GM12864 (cell line): Measurements from ENCODE around the gene RMND5A.
"Not testable (repeated sequence)": the region's sequence is repeated elsewhere in the genome, so short reads cannot be mapped to it uniquely, and the experiment has no call there.

Experiments used
- DNase-seq: peaks from one replicate; pipeline ENCODE4 v3.0.0-alpha.2; 2011; ENCODE audit warnings: low read depth
- H3K4me3 ChIP-seq: 2 replicates; pipeline ENCODE4 v1.5.1; 2011; ENCODE audit warnings: mild to moderate bottlenecking, low read depth, low read length, control low read depth
- TF ChIP-seq, protein P1 (sequence below): IDR thresholded peaks from 2 replicates; pipeline ENCODE4 v1.5.1; 2011; ENCODE audit warnings: low read depth, mild to moderate bottlenecking, moderate library complexity, low read length, control low read depth, inconsistent platforms; ENCODE audit errors: missing control alignments

Gene RMND5A

DNA sequence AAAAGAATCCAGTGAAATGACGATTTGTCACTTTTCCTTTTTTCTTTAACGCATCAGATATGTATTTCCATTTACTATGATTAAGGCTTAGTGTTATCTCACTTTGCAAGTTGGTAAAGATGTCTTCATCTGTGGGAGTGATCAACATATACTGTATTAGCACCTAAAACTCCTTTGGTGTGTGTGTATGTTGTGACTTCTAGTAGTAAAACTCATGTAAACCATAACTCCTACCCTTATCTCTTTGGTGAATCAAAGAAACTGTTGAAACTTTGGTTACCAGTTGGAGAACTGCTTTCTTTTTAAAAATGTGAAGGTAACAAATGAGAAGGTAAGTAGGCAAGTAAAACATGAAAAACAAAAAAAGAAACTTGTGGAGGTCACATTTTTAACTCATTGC is 5.6 kb downstream of the RMND5A start:
- DNase-seq: not testable (repeated sequence)

DNA sequence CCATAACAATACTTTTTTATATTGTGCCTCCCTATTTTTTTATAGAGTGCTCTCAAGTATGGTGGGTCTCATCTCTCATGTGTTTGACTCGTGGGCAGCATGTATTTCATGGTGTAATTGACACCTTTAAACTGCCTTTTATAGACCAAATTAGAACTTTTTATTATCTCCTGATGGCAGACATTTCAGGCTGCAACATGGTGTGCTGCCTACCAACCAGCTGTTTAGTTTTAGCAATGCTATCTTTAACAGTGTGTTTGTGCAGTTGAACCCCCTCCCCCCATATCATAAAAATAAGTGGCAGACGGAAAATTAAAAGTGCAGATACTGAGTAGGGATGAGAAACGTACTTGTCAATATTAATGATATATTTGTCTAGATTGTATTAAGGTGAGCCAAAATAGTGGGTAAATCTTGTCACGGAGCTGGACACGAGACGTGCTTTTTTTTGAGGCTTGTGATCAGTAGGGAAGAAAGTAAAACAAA is 12.0 kb downstream of the RMND5A start:
- H3K4me3 ChIP-seq, DNase-seq: not testable (repeated sequence)

More for the DNA sequence above, 5.6 kb downstream of the RMND5A start:
- H3K4me3 ChIP-seq: not testable (repeated sequence)

DNA sequence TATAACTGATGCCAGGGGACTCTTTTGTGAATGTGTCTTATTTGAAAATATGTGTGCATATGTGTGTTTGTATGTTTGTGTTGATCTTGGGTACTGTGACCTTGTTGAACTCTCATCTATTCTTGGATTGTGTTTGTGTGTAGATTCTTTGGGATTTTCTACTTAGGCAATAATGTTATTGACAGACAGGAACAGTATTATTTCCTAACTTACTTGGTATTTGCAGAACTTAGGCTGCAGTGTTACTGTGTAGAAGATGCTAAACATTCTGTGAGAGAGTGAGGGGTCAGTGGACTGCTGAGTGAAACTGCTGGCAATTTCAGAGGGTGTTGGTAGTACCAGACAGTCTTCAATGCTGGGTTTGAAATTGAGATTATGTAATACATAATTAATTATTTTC is 12.7 kb downstream of the RMND5A start:
- H3K4me3 ChIP-seq, DNase-seq: not testable (repeated sequence)

DNA sequence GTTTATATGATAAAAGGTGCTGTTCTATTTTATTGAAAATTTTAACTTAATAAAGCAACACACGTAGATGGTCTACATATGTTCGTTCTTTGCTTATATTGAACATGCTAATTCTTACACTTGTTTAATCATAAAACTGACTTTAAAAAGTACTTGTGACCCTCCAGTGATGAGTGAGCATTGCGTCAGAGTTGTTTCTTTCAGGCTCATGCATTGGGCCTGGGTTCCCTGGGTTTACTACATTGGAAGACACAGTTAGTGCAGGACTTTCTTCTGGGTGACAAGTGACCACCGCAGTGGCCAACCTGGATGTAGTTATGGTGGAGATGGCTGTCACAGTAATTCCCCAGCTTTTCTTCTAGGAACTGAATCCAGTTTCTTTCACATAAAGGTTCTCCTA is 13.4 kb downstream of the RMND5A start:
- H3K4me3 ChIP-seq, DNase-seq: not testable (repeated sequence)

DNA sequence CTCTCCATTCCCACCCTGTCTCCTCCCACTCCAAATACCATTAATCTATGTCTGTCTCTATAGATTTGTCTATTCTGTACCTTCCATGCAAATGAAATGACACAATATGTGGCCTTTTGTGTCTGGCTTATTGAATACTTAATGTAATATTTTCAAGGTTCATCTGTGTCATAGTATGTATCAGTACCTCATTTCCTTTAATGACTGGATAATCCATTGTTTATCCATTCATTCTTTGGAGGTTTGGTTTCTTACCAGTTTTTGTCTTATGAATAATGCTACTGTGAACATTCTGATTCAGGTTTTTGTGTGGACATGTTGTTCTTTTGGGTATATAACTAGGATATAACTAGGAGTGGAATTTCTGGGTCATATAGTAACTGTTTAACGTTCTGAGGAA is 14.8 kb downstream of the RMND5A start:
- H3K4me3 ChIP-seq, DNase-seq: not testable (repeated sequence)

DNA sequence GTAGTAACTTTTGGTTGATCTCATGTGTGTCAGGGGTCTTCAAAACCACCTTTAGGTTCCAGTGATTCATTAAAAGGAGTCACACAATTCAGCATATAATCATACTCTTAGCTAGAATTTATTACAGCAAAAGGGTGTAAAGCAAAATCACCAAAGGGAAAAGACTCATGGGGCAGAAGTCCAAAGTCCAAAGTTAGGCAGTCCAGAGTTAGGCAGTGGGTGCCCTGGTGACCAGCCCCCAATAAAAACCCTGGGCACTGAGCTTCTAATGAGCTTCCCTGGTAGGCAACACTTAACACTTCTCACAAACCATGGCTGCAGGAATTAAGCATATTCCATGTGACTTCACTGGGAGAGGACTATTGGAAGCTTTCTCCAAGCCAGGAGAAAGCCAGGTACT is 19.4 kb downstream of the RMND5A start:
- H3K4me3 ChIP-seq: not testable (repeated sequence)

DNA sequence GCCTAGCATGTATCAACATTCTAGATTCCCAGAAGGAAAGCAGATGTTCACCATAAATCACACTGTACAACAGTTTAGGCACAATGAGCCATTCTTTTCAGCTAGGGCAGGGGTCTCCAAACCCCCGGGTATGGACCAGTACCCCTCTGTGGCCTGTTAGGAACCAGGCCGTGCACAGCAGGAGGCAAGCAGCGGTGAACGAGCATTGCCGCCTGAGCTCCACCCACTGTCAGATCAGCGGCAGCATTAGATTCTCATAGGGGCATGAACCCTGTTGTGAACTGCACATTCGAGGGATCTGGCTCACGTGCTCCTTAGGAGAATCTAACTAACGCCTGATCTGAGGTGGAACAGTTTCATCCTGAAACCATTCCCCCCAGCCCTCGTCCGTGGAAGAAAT is 19.8 kb downstream of the RMND5A start:
- not testable (repeated sequence) for DNase-seq, H3K4me3 ChIP-seq

More for the DNA sequence above, 19.4 kb downstream of the RMND5A start:
- not testable (repeated sequence) for DNase-seq

DNA sequence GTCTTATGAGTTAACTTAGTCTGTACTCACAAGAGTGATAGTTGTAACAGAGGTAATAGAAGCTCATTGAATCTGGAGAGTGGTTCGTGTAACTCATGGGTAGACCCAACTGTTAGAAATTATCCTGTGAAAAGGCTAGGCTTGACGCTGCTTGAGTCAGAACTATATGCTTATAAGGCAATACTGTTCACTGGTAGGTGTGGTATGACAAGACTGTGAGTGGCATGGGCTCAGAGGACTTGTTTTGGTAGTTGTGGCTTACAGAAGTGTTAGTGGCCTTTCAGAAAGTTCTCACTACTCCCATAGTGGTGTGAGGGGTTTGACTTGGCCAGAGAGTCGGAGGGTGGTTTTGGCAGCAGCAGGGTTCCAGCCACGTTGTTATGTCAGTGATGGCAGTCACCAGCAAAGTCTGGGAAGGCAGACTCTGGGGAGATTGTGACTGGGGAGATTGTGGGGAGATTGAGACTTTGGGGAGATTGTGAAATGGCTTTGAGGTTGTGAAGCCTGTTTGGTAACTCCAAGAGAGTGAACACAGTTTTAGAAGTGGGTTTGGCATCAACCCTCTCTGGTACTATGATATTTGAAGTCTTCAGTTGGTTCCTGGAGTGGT is 21.9 kb downstream of the RMND5A start:
- DNase-seq, H3K4me3 ChIP-seq: not testable (repeated sequence)

DNA sequence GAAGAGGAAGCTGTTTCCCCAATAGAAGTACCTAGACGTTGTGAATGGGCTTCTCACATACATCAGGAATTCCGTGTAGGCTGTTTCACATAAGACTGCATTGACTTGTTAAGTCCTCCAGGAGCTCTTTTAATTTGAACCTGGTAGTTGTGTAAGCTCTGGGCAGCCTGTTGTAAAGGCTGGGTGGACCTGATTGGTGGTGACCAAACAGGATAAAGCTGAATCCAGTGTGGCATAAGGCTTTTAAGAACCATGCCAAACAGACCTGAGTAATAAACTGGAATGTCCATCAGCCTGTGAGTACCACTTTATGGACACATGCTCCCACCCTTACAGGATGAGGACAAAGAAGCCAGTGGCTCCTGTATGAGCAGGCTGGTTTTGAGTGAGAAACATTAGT is 24.1 kb downstream of the RMND5A start:
- TF ChIP-seq, protein P1, sequence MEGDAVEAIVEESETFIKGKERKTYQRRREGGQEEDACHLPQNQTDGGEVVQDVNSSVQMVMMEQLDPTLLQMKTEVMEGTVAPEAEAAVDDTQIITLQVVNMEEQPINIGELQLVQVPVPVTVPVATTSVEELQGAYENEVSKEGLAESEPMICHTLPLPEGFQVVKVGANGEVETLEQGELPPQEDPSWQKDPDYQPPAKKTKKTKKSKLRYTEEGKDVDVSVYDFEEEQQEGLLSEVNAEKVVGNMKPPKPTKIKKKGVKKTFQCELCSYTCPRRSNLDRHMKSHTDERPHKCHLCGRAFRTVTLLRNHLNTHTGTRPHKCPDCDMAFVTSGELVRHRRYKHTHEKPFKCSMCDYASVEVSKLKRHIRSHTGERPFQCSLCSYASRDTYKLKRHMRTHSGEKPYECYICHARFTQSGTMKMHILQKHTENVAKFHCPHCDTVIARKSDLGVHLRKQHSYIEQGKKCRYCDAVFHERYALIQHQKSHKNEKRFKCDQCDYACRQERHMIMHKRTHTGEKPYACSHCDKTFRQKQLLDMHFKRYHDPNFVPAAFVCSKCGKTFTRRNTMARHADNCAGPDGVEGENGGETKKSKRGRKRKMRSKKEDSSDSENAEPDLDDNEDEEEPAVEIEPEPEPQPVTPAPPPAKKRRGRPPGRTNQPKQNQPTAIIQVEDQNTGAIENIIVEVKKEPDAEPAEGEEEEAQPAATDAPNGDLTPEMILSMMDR: no peak
- no peak overlapping the region for H3K4me3 ChIP-seq
- DNase-seq: no peak

DNA sequence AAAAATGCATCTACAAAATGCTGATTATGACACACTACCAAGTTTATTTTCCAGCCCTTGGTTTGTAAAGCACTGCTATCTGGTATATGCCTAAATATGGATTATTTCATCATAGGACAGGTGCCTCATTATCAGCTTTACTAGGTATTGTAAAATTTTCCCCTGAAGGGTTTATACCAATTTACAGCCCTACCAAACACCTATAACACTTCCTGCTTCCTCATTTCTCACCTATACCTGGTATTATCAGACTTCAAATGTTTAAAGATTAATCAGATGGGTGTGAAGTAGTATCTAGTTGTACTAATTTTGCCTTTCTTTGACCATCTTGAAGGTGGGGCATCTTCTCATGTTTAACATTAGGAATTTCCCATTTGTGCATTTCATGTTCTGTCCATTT is 26.8 kb downstream of the RMND5A start:
- TF ChIP-seq, protein P1: no peak
- H3K4me3 ChIP-seq: no peak overlapping the region
- DNase-seq: no peak

DNA sequence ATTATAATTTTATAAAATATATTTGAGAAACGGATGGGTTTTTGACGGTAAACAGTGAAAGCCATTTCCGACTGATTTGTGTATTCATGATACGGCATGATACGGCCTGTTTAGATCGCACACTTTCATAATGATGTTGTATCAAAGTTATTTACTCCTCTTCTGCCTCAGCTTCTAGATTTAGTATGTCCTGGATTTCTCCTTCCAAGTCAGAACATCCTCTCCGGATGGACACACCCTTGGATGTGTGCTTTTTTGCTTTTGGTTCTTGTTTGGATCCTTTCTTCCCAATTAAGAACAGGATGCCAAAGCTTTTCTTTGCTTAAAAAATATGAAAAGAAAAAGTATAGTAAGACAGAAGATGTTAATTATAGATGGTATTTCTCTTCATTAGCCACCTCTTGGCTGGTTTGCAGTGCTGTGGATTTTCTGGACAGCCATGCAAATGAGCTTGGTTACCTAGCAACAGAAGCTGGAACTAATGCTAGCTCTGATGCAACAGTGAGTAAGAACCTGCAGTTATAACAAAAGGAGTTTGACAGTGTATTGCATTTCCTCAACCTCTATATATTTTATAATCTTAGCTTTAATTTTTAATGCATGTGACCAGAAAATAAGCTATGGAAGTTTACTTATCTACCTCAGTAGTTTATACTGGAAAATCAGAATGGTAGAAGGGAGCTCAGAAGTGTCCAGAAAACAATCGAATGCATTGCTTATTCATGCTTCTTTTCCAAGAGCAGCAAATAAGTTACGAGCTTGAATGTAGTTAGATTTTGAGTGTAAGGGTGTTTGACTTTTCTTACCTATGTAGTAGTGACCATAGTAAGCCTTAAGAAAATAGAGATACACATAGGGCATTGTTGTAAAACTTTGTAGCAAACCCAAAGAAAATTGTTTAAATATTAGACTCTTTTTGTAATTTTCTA is 27.9 kb downstream of the RMND5A start:
- DNase-seq: peak; percentile 33
- H3K4me3 ChIP-seq: no peak overlapping the region

More for the DNA sequence above, 27.9 kb downstream of the RMND5A start:
- TF ChIP-seq, protein P1: no peak
